NCI-H2171 treated with DMSO at 0.1 percent for 48 hours (cell line): ENCODE measurements around the gene KCTD1.

Experiments used
- DNase-seq: peaks from one replicate; lab custom pipeline; 2025; lab: John Stamatoyannopoulos, UW

The KCTD1 gene

DNA sequence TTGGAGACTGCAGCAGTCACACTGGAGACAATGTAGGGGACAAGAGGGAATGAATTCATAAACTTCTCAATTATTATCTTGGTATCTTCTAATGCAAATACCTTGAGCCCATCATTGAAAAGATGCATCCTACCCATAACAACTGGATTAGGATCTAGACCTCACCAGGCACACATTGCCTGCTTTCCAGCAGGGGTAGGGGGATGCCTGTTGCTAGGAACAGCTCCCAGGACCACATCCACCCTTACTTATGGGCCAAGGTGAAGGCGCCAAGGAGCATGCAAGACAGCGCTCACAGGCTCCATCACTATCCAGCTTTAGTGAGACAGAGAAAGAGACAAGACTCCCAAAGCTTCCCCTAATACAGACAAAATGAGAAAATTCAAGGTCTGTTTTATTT is 24.4 kb downstream of the KCTD1 start:
- DNase-seq = no peak

DNA sequence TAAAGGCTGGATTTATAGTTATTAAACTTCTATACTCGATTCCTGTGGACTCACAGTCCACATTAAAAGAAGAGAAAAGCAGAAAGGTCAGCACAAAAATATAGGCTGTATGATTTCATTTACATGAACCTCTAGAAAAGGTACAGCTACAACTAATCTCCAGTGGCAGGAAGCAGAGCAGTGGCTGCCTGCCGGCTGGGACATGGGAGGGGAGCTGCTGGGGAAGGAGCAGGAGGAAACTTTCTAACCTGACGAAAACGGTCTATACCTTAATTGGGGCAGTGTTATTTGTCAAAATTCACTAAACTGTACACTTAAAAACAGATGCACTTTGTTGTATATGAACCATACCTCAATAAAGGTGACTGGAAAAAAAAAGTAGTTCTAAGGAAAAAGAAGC is 26.7 kb downstream of the KCTD1 start:
- DNase-seq = no peak

DNA sequence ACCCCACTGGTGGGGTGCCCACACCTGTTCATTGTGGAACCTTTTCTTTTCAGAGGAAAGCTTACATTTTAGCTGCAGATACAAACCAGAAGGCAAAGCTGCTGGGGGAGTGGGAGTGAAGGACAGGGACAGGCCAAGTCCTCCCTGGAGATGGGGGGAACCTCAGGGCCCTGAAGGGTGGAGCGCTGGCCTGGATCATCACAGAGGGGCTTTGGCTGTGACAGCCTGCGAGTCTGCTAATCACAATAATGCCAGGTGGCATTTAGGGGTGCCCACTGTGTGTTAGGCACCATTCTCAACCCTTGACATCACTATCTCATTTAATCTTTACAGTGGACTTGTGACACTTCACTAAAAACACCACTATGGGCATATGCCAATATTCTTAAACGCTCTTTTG is 27.4 kb downstream of the KCTD1 start:
- no peak for DNase-seq

DNA sequence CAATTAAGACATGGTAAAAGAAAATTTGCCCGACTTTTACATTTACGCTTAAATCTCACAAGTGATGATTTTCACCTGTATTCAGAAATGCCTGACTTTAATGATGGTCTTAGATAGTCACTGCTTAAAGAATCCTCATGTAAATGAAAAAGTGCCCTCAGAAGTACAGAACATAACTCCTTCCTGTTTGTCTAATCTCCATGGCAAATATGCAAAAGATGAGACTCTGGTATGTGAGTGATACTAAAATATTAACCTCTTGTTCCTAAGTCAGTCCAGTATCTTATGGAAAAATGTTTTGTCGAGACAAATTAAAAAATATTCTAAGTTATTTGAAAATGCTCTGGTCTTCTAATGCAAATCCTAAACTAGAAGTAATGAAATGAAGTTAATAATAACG is 29.2 kb downstream of the KCTD1 start:
- no peak for DNase-seq

DNA sequence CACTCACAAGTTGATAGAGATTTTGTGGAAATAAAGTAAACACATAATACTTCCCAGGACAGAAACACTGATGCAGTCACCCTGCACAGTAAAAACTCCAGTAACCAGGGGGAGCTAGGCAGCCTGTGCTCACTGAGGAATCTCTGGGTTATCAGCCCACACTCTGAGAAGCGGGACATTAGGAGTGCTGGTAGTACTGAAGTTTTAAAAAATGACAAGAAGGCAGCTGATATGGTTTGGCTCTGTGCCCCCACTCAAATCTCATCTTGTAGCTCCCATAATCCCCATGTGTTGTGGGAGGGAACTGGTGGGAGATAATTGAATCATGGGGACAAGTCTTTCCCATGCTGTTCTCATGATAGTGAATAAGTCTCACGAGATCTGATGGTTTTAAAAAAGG is 31.4 kb downstream of the KCTD1 start:
- DNase-seq = no peak

DNA sequence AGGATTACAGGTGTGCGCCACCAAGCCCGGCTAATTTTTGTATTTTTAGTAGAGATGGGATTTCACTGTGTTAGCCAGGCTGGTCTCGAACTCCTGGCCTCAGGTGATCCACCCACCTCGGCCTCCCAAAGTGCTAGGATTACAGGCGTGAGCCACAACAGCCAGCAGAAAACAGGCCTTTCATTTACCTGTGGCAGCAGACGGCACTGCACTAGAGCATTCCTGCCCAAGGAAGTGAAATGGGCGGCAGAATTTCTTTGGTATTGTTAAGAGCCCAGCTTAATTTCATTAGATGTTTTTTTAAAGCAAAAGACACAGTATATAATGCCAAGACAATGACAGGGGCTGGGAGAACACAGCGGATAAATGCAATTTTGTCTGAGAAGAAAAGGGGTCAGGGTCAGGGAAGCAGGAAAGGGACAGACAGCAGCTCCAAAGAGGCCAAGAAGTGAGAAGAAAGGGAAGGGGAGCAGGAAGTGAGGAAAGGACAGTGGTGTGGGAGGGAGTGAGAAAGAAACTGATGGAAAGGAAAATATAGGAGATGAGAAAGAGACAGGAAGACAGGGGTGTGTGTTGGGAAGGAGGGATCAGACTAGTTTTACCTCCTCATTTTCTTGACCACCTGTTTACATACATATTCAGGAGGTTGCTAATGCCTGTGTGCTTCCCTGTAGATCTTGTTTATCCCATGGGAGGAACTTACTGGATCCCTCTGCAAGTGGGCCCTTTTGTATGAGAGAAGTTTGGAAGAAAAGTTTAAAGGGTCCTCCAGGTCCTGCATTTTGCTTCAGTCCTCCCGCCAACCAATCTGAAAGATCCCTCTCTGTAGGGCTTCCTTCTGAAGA is 32.5 kb downstream of the KCTD1 start:
- no peak for DNase-seq

DNA sequence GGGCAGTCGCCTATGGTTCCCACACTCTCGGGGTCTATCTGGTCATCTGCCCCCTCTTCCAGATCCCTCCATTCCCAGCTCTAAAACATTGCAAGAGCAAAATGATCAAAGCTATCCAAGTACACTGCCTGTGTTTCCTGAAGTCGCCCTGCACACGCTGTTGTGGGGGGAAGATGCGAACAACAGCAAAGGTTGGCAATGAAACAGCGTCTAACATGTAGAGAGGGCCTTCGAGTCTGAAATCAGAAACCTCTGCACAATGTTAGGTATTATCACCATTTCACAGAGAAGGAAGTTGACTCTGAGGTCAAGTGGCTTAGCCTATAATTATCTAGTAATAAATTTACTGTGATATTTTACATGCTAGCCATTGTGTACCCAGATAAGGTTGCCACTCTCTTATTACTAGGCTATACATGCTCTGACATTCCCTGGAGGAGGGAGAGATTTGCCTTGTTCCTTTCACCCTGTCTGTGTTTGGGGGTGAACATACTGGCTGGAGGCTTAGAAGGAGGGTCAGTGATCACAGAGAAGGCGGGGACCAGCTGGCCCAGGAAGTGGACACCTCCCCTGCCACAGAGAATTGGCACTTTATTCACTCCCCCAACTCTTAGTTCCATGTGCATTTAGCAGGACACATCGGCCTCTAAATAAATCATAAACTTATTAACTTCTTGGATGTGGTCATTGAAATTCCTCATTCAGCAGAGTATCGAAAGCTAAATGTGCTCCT is 36.8 kb downstream of the KCTD1 start:
- no peak for DNase-seq

DNA sequence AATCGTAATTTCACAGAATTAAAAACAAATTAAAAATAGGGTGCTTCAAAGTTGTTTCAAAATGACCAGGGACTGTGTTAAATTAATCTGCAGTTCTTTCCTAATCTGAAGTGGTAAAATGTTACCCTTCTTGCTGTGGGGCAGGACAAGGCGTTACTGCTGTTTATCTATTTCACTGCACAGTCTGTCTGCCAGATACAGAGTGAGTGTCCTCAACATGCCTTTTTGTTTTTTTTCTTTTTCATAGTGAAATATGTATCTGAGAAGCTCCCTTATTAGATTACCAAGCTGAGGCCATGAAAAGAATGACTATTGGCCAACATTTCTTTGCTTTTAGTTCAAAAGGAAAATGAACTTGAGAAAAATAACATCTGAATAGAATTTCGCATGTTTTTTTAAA is 38.0 kb downstream of the KCTD1 start:
- no peak for DNase-seq

DNA sequence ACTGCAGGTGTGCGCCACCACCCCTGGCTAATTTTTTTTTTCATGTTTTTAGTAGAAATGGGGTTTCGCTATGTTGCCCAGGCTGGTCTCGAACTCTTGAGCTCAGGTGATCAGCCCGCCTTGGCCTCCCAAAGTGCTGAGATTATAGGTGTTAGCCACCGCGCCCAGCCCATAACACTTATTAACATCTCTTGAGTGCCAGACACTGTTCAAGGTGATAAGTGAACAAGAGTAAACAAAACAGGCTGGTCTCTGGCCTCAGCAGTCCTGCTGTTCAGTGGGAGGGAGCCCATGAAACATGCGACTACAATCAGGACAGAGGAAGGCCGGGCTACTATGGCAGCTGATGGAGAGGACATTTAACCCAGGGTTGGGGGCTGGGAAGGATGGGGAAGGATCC is 42.3 kb downstream of the KCTD1 start:
- no peak for DNase-seq

DNA sequence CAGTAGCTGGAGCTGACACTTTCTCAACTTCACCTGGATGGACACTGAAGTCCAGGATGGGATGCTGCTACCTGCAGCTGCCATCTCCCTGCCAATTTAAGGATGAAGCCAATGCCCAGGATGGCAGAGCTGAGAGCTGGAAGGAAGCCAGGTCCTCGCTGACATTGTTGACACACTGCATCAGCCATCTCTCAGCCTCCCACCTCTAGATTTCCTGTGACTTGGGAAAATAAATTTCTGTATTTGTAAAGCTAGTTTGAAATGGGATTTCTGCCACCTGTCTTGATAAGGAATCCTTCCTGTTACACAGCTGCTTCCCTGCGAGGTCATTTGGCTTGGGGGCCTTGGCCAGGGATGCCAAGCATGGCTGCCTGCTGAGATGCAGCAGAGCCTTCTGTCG is 43.5 kb downstream of the KCTD1 start:
- no peak for DNase-seq

DNA sequence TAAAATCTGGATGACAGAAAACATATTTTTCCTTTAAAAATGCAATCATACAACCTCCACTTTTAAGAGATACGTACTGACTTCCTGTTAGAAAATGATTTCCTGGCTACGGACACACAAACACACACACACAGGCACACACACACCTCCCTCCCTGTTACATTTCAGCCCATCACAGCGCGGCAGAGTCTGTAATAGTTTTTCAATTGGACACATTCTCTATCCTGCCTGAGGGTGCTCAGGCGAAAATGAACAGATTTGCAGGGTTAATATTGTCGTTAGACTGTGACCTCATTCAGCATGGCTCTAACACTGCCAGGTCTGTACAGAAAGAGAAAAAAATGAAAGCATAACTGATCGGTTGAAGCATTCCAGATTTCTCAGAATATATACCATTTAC is 45.0 kb downstream of the KCTD1 start:
- DNase-seq = no peak

DNA sequence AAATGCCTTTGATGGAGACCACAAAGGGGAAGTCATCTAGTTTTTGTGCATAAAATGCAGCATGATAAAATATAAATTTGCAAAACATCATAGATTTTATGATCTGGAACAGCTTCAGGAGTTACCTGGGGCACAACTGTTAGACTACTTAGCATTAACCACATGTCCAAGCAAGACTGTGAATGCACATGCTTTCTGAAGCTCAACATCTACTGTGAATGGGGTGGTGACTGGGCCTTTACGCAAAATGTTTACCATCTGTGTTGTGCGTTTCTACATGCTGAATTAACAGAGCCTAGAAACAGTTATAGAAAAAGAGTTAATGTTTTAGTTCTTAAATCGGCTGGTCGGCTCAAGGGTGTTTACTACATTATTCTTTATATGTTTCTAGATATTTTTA is 45.5 kb downstream of the KCTD1 start:
- DNase-seq = no peak

DNA sequence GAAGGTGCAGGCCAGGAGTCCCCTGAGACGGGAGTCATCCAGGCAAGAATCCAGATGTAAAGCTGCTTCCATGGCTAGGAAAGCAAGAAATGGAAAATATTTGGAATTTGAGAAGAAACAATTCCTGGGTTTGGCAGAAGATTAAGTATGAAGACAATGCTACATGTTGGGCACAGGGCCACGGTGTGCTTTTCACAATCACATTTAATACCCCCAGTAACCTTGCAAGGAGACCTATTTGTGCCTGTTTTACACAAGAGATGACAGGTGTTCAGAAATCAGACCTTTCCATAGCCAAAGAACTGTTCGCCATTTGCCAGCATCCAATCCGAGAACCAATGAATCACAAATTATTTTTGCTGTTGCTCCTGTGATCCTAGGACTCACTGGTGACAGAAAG is 50.5 kb downstream of the KCTD1 start:
- DNase-seq = peak; percentile 12

DNA sequence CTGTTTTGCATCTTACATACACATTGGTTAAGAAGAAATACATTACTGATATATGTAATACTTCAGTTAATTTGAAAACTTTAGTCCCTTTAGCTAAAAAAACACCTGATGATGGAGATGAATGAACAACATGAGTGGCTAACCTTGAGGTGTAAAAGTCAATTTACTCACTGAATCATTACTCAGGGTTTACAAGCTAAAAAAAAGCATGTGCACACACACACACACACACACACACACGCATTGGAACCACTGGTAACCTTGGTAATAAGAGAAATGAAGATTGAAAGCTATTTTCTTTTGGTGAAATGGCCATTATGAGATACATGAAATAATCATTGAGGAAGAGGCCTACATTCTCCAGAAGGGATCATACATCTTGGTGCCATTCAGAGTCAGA is 51.8 kb downstream of the KCTD1 start:
- DNase-seq = no peak

DNA sequence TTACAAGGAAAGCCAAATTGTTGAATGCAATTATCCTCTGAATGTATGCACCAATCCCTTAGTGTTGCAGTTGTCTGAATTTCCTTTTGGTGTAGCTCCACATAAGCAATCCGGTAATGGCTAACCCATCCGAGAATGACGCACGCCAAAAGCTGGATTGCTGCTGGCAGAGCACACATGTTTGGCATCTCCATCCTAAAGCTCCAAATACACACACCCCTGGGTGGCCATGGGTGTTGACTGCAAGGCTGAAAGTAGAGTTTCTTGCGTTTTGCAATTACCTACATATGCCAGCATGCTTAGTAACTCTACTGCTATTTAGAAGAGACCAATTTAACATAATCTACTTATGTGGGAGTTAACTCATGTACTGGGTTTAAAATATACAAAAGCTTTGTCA is 53.1 kb downstream of the KCTD1 start:
- no peak for DNase-seq

DNA sequence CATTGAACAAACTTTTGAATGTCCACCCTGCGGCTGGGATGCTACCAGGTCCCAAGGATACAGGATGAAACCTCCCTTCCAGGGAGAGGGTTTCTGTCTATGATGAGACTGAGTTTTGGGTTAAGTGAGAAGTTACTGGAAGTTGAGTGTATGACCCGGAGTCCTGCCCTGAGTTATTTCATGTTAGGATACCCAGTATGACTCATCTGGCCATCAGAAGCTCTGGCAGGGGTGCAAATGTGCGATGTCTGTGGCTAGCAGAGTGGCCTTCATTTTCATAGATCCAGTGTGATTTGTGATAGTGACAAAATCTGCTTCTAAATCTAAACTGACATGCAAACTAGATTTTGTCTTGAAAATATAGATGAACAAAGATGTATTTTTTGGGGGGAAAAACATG is 55.3 kb downstream of the KCTD1 start:
- DNase-seq = no peak

DNA sequence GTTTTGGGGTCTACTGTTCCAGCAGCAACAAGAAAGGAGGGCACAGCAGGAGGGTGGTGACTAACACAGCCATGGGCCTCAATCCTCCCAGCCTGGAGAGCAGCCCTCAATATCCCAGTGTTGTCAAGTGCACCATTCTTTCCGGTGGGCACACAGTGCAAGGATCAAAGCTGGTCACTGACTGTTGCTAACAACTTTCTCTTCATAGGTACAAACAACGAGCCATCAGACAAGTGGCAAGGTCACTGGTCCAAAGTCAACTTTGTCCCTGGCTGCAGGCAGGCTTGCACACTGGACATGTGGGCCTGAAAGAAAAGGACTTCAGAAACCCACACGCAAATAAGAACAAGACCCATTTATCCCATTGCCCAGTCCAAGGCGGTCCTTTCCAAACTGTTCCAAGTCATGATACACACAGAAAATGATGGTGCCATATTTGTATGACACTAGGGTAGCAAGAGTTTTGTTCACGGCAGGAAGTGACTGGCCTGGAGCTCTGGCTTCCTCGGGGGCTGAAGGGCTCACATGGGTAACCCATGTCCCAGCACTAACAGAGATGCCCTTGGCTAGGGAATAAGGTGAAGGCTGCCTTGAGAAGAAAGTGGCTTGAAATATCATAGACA is 57.0 kb downstream of the KCTD1 start:
- no peak for DNase-seq

DNA sequence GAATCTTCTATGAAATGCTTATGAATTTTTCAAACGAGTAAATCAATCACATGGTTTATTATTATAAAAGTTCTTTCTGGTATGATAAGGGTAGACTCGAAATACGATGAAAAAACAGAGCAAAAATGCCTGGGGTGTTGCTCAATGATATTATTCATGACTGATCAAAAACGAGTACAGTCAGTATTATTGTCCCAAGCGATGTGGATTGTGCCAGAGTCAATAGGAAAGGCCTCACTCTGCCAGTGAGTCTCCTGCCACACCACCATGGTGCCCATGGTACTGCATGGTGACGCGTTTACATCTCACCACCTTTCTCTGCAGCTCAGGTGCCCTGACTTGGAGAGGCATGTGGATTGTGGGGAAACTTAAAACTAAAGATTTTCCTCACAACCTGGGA is 58.5 kb downstream of the KCTD1 start:
- no peak for DNase-seq

DNA sequence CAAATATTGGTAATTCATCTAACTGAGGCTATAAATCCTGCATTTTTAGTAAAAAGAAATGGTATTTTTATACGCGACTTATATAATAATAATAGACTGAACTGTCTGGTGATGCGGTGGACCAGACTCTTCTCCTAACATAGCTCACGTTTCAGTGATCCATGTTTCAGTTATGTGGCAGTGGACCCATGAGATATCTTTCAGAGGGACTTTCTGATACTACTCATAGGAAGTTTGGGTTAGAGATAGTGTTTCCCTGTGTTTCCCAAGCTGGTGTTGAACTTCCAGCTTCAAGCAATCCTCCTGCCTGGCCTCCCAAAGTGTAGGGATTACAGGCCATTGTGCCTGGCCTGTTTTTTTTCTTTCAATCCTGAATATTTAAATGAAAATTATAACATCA is 59.2 kb downstream of the KCTD1 start:
- DNase-seq = no peak

DNA sequence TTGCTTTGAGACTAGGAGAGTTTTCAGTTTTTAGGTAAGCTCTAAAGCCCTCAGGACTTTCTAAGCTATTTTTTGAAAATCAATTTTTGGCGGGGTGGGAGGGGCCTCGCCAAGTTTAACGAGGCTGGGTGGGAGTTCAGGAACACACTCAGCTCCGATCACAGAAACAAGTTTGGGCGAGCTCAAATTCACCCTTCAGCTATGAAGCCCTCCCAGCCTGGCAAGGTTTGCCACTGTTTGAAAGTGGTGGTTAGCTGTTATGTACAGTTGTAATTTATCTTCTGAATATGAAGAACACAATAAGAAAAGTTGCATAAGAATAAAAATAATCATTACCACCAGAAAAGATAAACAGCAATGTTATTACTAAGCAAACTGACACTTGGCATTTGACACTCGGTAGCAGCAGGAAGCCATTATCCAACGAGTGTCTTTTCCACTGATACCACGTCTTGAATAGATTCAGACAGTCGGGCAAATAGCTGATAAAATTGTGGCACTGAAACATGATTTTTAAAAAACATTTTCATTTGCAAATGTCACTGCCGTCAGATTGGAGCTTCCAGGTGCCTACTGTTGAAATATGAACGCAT is 59.8 kb downstream of the KCTD1 start:
- DNase-seq = no peak

DNA sequence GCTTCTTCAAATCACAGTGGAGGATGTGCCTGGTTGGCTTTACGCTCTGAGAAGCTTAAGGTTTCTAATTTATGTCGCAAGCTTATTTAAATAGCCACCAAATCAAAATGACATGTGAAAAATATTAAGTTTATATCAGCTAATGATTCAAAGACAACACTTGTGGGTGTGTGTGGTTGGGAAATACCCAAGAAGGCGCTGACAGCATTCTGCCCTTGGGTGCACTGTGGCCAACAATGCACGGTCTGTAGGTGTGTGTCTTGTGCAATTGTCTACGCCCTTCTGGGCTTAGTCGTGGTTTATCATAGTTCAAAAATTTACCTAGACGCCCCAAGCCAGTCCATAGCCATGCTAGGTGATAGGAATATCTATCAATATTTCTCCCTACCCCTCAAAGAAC is 60.9 kb downstream of the KCTD1 start:
- no peak for DNase-seq

DNA sequence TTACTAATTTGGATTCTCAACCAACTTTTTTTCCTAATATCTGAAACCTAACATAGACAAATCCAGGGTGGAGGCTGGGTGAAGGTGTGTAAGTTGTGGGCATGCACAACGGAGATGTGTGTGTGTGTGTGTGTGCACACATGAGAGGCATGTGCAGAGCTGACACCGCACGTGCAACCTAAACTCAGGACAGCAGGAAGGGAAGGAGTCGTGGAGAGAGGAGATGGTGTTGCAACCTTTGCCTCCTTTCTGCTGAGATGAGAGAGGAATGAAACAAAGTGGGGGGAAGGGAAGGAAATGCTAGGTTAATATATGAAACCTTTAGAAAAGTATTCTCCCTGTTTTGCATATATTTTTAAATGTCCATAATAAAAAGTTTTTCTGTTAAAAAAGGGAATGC is 64.7 kb downstream of the KCTD1 start:
- DNase-seq = no peak

DNA sequence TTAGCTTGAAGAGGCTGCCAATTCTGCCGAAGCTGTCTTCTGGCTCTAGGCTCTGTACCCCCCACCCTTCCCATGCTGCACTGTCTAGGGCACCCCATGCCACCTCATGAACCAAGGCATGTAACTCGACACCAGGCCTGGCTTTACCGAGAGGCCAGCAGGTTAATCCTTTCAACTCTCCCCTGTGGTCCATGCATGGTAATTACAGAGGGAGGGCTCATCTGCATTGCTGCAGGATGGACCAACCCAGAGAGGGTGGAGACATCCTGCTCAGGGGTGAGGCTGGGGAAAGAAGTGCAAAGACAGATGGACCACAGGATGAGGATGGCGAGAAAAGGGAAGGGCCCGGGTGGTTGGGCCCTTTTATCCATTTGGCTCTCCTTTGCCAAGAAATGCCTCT is 65.8 kb downstream of the KCTD1 start:
- DNase-seq = no peak
